Stimulated activated CD4-positive, alpha-beta T cell treated with anti-CD3 and anti-CD28 coated beads, Interleukin-4, amount 100 ng/mL, for 48 hours (primary cell): ENCODE results near the gene NEDD8.

Experiments
- DNase-seq, 2 donors: peaks; one replicate each; pipeline ENCODE4 v3.0.0-alpha.2; 2020; ENCODE audit warnings: low read depth in 2 of 2

Gene NEDD8

GRCh38 chr14:24196071-24197055 lies 35.8 kb downstream of the NEDD8 start:
- no peak for DNase-seq

GRCh38 chr14:24195186-24196070 lies 36.7 kb downstream of the NEDD8 start, which contains the start of gene TM9SF1:
TM9SF1 (minus strand) TSS chr14:24195441; CDS start chr14:24195019, 422 bp downstream.
- peak; percentile 75 to 82 for DNase-seq

DNA sequence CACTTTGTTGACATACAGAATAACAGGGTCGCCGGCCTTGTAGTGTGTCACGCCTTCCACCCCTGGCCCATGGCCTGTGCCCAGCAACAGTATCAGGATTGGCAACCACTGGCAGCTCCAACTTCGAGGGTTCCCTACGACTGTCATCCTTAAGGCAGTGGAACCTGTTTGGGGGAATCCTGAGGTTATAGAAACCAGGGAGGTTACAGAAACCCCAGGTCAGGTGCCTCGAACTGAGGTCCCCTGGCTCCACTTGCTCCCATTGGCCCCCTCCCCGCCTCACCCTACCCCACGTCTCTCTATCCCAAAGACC lies 37.3 kb downstream of the NEDD8 start:
- DNase-seq, result no peak

GRCh38 chr14:24194186-24194872 lies 37.8 kb downstream of the NEDD8 start:
- DNase-seq, result no peak

DNA sequence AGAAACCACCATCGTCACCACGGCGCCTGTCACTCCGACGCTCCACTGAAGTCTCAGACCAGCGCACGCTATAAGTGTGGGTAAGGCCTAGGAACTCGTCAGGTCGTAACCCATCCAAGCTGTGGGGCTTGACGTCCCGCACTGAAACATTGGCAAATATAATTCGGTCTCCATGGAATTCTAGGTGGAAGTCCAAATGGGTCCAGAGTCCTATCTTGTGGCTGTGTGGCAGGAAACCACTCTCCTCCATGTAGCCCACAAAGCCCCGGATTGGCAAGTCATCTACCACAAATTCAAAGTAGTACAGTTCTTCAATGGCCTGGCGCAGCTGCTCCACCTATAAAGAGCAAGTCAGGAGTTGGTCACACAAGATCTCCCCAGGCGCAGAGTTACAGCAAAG lies 39.2 kb downstream of the NEDD8 start:
- DNase-seq, result no peak

- DNase-seq, result no peak
These were observed 41.8 kb downstream of the NEDD8 start for GRCh38 chr14:24190416-24190815.

GRCh38 chr14:24189460-24189859 lies 42.7 kb downstream of the NEDD8 start:
- no peak for DNase-seq

DNA sequence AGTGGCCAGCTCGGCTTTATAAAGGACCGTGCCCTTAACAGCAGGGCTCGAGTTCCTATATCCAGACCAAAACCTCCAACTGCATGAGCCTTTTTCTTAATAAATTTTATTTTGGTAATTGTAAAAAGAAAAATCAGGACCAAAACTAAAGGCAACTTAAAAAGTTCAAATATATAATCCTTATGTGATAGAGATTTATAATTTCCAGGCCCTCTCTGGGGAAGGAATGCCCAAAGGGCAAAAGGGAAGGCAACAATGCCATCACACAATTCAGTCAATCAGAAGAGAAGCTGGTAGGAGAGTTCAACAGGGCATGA lies 43.1 kb downstream of the NEDD8 start:
- no peak for DNase-seq

DNA sequence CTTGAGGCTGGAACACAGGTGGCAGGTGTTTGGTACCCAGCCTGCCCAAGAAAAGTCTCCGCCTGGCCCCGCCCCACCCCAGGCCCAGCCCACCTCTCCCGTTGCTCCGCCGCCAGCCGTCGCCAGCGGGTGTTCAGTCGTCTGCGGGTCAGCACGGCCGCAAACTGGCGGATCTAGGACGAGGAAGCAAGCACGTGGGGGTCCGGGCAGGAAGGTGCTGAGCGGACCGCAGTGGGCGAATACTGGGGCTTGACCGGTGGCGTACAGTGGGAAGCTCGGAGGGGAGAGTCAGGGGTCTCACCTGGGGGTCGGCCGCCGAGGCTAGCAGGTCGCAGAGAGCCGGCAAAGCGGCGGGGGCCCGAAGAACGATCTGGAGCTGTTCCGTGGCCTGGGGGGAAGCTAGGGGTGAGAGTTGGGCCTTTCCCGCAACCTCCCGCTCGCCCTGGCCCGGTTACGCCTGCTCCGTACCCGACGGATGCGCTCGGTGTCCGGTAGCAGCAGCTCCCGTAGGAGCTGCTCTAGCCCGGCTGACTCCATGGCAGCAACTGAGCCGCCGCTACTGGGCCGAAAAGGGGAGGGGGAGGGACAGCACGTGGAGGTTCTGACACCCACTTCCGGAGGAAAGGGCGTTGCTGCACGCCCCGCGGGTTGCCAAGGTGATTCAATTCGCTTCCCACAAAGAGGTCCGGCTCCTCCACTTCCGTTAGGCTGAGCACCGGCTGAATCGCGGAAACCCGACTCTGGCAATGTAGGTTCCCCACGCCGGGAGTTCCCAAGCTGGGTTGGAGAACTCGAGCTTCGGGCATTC lies 43.7 kb downstream of the NEDD8 start, which contains the start of gene IPO4:
IPO4 (minus strand) TSS at position 566 of the 808 bp plus-strand sequence; CDS start at position 537, 29 bp downstream.
- peak; percentile 89 to 95 for DNase-seq

GRCh38 chr14:24187539-24187915 lies 44.6 kb downstream of the NEDD8 start:
- no peak for DNase-seq

- no peak for DNase-seq
These were observed 45.2 kb downstream of the NEDD8 start for GRCh38 chr14:24186831-24187538.

- no peak for DNase-seq
These were observed 46.4 kb downstream of the NEDD8 start for GRCh38 chr14:24185741-24186140.

- DNase-seq, result no peak
These were observed 47.1 kb downstream of the NEDD8 start for GRCh38 chr14:24185026-24185425.

- DNase-seq, result no peak
These were observed 47.8 kb downstream of the NEDD8 start for GRCh38 chr14:24184104-24184970.

- no peak for DNase-seq
These were observed 49.1 kb downstream of the NEDD8 start for GRCh38 chr14:24183014-24183481.

DNA sequence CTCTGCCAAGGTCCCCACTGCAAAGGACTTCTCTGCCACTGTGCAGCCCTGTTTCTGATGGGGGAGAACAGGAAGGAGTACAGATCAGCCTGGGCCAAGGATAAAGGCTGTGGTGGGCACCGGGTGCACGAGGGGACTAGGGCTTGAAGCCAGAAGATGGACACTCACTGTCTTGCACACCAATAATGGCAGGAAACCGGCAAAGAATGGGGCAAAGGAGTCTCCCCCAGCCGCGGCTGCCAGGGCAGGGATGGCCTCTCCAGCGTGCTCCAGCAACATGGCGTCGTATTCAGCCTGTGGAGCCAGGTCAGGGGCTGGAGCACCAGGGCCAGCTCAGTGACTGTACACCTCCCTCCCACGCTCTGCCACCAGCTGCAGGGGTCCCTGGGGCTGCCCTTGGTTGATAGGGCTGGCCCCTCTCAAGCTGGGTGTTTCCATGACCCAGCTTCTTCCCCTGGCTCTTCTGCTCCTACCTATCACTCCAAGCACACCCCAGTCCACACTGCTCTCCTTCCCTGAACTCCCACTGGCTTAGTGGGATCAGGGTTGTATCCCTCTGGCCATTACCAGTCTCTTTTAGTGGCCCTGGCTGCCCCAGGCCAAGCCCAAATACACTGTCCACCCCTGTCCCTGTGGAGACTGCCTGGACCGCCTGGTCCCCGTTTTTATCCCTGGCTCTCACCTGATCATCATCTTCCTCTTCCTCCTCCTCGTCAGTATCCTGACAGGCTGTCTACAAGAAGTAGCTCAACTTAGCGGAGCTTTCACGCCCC lies 49.9 kb downstream of the NEDD8 start:
- no peak for DNase-seq

GRCh38 chr14:24181371-24182077 lies 50.6 kb downstream of the NEDD8 start:
- DNase-seq, result no peak
